Smooth muscle cell (in vitro differentiated cells): ENCODE measurements around the gene AHRR. TPM values are rescaled to one million over a fixed set of nuclear protein-coding genes. Genes with fewer than 3 reads are reported as not detected.

ENCODE experiments used
- DNase-seq: peaks from one replicate; lab custom pipeline; 2025; ENCODE audit not compliant: unreplicated experiment; lab: John Stamatoyannopoulos, UW
- H2AFZ ChIP-seq: fragments of 200-600 bp; sonication (generic); 2 replicates; pipeline ENCODE4 v1.6.0; 2016; ENCODE audit warnings: antibody characterized with exemption, low read depth, mild to moderate bottlenecking
- H3F3A ChIP-seq: fragments of 200-600 bp; sonication (generic); 2 replicates; pipeline ENCODE4 v1.6.0; 2017; ENCODE audit warnings: antibody characterized with exemption, low read depth
- H3K27ac ChIP-seq: fragments of 200-600 bp; sonication (generic); 2 replicates; pipeline ENCODE4 v1.5.1; 2016; ENCODE audit warnings: low read depth, mild to moderate bottlenecking
- H3K27me3 ChIP-seq: fragments of 200-600 bp; sonication (generic); 2 replicates; pipeline ENCODE4 v1.6.1; 2016; ENCODE audit warnings: low read depth, mild to moderate bottlenecking
- H3K36me3 ChIP-seq: fragments of 200-600 bp; sonication (generic); 2 replicates; pipeline ENCODE4 v1.5.1; 2016; ENCODE audit warnings: low read depth
- H3K4me1 ChIP-seq: fragments of 200-600 bp; sonication (generic); 2 replicates; pipeline ENCODE4 v1.5.1; 2016; ENCODE audit warnings: low read depth
- H3K4me2 ChIP-seq: fragments of 200-600 bp; sonication (generic); 2 replicates; pipeline ENCODE4 v1.6.0; 2016; ENCODE audit warnings: mild to moderate bottlenecking
- H3K4me3 ChIP-seq: fragments of 200-600 bp; sonication (generic); 2 replicates; pipeline ENCODE4 v1.5.1; 2016; ENCODE audit warnings: mild to moderate bottlenecking
- H3K79me2 ChIP-seq: fragments of 200-600 bp; sonication (generic); 2 replicates; pipeline ENCODE4 v1.6.0; 2016; ENCODE audit warnings: low read depth, mild to moderate bottlenecking
- H3K9ac ChIP-seq: fragments of 200-600 bp; sonication (generic); 2 replicates; pipeline ENCODE4 v1.6.0; 2016; ENCODE audit warnings: low read depth
- H3K9me3 ChIP-seq: fragments of 200-600 bp; sonication (generic); replicated peaks from 2 replicates; pipeline ENCODE4 v1.5.1; 2016; ENCODE audit warnings: low read depth
- H4K20me1 ChIP-seq: fragments of 200-600 bp; sonication (generic); 2 replicates; pipeline ENCODE4 v1.6.0; 2016; ENCODE audit warnings: low read depth
- CTCF ChIP-seq: fragments of 200-600 bp; sonication (generic); IDR thresholded peaks from 2 replicates; pipeline ENCODE4 v1.5.1; 2017; ENCODE audit warnings: borderline replicate concordance, mild to moderate bottlenecking, antibody characterized with exemption; ENCODE audit not compliant: insufficient read depth, poor library complexity, severe bottlenecking
- WGBS: methylation state at CpG from one replicate; pipeline ENCODE4 v1.1.7; 2016; ENCODE audit warnings: low lambda C conversion rate; 5-methylcytosine and 5-hydroxymethylcytosine counted together
- polyA plus RNA-seq: library from polyadenylated mRNA; unstranded; fragments of >200 nt; fragmentation: Nextera tagmentation; extraction: Ambion mirVana; gene quantifications from 2 replicates; pipeline ENCODE4 v1.2.1, GENCODE V29; 2016
- total RNA-seq: library from RNA; depleted of rRNA; stranded (reverse); fragments of >200 nt; gene quantifications from 2 replicates; pipeline ENCODE4 v1.2.3, GENCODE V29; 2014

AHRR gene
- total and polyA plus RNA-seq, 2 experiments from 2014 or later: 14.4 to 18.2 TPM

GRCh38 chr5:451587-452458, 130.3 kb downstream of the AHRR start:
- Histone ChIP-seq H3F3A (no peaks in the 10 kb centered on the region), H3K9ac (no peak overlapping the region), H3K27ac (no peak overlapping the region), H3K79me2 (peaks cover 40% of the 10 kb centered on the region), H3K27me3 (no peaks in the 10 kb centered on the region), H3K4me2 (no peak overlapping the region), H3K4me1 (no peaks in the 10 kb centered on the region), H3K9me3 (no peaks in the 10 kb centered on the region), H3K4me3 (no peak overlapping the region), H4K20me1 (peaks cover 26% of the 10 kb centered on the region), H3K36me3 (peaks cover 23% of the 10 kb centered on the region), H2AFZ (no peak overlapping the region)
- no peak for TF ChIP-seq CTCF
- no peak for DNase-seq
- 88% methylated on average over 5 of the region's 5 CpGs for WGBS

GRCh38 chr5:452978-453710, 131.6 kb downstream of the AHRR start:
- Histone ChIP-seq H2AFZ (no peak overlapping the region), H3K27me3 (no peaks in the 10 kb centered on the region), H3K36me3 (peaks cover 23% of the 10 kb centered on the region), H3K4me2 (no peak overlapping the region), H3F3A (no peaks in the 10 kb centered on the region), H3K9ac (no peak overlapping the region), H4K20me1 (peaks cover 39% of the 10 kb centered on the region), H3K9me3 (no peaks in the 10 kb centered on the region), H3K4me3 (no peak overlapping the region), H3K79me2 (peaks cover 45% of the 10 kb centered on the region), H3K27ac (no peak overlapping the region), H3K4me1 (no peaks in the 10 kb centered on the region)
- WGBS: 86% methylated on average over 17 of the region's 17 CpGs
- DNase-seq: no peak
- no peak for TF ChIP-seq CTCF

GRCh38 chr5:453725-454481, 132.4 kb downstream of the AHRR start:
- DNase-seq: no peak
- peaks cover 46% of the 10 kb centered on the region for H4K20me1 ChIP-seq
- no peak overlapping the region for H3K4me3 ChIP-seq
- 93% methylated on average over 16 of the region's 16 CpGs for WGBS
- H3K27ac ChIP-seq: no peak overlapping the region
- H3K79me2 ChIP-seq: peaks cover 45% of the 10 kb centered on the region
- H3F3A ChIP-seq: no peaks in the 10 kb centered on the region
- no peaks in the 10 kb centered on the region for H3K9me3 ChIP-seq
- H3K27me3 ChIP-seq: no peaks in the 10 kb centered on the region
- no peaks in the 10 kb centered on the region for H3K4me1 ChIP-seq
- no peak overlapping the region for H2AFZ ChIP-seq
- H3K36me3 ChIP-seq: peaks cover 22% of the 10 kb centered on the region
- H3K4me2 ChIP-seq: no peak overlapping the region
- TF ChIP-seq CTCF: no peak
- no peak overlapping the region for H3K9ac ChIP-seq
